ENCODE results near the gene OGA.

DNA sequence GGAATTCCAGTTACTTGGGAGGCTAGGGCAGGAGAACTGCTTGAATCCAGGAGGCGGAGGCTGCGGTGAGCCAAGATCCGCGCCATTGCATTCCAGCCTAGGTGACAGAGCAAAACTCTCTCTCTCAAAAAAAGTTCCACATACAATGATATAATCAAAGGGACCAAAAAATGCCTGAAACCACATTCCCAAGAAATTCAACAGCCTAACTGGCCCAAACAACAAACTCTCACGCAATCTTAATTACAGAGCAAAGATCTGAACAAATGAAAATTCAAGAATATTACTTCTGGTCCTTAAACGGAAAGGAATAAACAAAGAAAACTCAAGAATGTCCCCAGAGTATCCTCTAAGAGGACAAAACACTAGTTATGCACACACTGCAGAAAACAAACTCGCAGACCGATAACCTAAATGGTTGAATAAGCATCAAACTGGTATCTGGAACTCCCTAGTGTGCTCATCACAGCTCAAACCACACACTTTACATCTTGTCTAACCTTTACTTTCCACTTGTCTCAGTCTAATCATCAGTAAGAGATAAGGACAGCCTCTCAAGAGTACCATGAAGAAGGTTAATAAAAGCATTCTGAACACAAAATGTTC is 3.7 kb downstream of the OGA start:
- TF ChIP-seq, protein P1, sequence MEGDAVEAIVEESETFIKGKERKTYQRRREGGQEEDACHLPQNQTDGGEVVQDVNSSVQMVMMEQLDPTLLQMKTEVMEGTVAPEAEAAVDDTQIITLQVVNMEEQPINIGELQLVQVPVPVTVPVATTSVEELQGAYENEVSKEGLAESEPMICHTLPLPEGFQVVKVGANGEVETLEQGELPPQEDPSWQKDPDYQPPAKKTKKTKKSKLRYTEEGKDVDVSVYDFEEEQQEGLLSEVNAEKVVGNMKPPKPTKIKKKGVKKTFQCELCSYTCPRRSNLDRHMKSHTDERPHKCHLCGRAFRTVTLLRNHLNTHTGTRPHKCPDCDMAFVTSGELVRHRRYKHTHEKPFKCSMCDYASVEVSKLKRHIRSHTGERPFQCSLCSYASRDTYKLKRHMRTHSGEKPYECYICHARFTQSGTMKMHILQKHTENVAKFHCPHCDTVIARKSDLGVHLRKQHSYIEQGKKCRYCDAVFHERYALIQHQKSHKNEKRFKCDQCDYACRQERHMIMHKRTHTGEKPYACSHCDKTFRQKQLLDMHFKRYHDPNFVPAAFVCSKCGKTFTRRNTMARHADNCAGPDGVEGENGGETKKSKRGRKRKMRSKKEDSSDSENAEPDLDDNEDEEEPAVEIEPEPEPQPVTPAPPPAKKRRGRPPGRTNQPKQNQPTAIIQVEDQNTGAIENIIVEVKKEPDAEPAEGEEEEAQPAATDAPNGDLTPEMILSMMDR (IDR thresholded peaks at IDR 0.05), result no peak
- no peak for TF ChIP-seq POLR2AphosphoS5 (IDR thresholded peaks at IDR 0.05; ENCODE audit: insufficient read depth in 1 of 2, low read depth in 1 of 2)
